NCI-H774 (cell line): ENCODE data around the gene GARIN1A.

ENCODE experiments used
- DNase-seq: peaks from one replicate; lab custom pipeline; 2025; lab: John Stamatoyannopoulos, UW

GARIN1A gene

DNA sequence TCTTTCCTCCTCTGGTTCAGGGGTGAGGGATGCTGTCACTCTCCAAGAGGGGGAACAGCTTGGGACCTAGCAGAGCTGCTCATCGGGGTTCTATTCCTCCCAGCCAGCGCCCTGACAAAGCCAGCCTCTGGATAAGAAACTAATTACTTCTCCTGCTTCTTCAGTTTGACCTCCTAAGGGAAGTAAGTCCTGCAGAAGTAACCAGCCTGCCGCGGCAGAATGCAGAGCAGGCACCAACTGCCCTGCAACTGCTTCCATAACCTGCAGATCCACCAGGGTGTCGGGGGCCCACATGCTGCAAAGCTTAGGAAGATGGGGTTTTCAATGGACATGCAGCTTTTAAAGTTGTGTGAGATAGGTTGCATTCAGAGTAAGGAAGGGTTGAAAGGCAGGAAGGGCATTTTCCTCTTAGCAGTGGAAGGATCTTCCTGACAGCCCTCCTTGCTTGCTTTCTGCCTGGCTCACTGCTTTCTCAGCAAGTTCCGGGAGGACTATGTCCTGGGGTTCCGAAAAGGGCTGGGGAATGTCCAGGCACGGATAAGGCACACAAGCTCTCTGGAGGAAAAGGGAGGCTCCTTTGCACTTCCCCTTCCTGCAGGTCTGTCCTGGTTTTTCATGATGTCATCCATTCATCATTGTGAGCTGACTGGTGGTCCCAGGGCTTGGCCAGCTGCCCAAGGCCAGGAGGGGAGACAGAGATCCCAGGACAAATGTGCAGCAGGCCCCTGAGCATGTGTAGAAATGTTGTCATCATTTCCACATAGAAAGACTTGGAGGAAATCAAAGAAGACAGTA, 42.8 kb downstream of the GARIN1A start:
- DNase-seq: no peak

DNA sequence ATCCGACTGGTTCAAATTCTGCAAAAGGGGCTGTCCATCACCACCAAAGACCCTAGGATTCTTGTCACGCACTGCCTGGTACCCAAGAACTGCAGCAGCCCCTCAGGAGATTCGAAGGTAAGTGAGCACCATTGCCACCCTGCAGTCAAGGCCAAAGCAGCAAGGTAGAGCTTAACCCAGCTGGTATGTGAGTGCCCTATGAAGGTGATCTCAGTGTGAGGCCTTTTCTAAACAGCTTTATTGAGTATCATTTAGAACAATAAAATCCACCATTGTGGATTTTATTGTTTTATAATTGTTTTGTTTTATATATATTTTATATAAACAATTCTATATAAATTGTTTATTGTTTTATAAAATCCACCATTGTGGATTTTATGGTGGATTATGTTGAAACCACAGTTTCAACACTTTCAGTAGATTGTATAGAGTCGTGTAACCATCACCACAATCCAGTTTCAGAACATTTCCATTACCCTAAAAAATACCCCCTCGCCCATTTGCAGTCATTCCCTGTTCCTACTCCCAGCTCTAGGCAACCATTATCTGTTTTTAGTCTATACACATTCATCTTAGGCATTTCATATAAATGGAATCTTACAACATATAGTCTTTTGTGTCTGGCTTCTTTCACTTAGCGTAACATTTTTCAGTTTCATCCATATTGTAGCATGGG, 47.0 kb downstream of the GARIN1A start:
- no peak for DNase-seq

DNA sequence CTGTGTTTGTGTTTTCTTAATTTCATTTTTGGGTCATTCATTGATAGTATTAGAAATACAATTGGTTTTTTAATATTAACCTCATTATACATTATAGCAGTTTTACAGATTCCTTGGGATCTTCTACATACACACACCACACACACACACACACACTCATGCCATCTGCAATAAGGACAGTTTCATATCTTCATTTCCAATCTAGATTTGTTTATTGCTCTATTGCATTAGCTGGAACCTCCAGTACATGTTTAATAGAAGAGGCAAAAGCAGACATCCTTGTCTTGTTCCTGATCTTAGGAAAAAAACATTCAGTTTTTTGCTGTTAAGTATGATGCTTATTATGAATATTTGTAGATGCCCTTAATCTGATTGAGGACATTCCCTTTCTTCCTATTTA, 49.3 kb downstream of the GARIN1A start:
- DNase-seq: no peak
